Measurements from ENCODE around the gene UVRAG. TPM values are rescaled to one million over a fixed set of nuclear protein-coding genes. Genes with fewer than 3 reads are reported as not detected.
A peak's percentile ranks its signal among the peaks of the same experiment; 100 is the strongest.

UVRAG gene
- total and polyA plus RNA-seq, 8 donors: 4.7 to 55.5 (median 20.5) TPM

GRCh38 chr11:76188873-76189272, 373.9 kb downstream of the UVRAG start:
- no peak for TF ChIP-seq EP300 (IDR thresholded peaks at IDR 0.05)
- no peak for TF ChIP-seq POLR2AphosphoS5 (IDR thresholded peaks at IDR 0.05)
- TF ChIP-seq, protein P1, sequence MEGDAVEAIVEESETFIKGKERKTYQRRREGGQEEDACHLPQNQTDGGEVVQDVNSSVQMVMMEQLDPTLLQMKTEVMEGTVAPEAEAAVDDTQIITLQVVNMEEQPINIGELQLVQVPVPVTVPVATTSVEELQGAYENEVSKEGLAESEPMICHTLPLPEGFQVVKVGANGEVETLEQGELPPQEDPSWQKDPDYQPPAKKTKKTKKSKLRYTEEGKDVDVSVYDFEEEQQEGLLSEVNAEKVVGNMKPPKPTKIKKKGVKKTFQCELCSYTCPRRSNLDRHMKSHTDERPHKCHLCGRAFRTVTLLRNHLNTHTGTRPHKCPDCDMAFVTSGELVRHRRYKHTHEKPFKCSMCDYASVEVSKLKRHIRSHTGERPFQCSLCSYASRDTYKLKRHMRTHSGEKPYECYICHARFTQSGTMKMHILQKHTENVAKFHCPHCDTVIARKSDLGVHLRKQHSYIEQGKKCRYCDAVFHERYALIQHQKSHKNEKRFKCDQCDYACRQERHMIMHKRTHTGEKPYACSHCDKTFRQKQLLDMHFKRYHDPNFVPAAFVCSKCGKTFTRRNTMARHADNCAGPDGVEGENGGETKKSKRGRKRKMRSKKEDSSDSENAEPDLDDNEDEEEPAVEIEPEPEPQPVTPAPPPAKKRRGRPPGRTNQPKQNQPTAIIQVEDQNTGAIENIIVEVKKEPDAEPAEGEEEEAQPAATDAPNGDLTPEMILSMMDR (IDR thresholded peaks at IDR 0.05): no peak
- no peak for TF ChIP-seq POLR2A (IDR thresholded peaks at IDR 0.05)
- no peaks in the 10 kb centered on the region for H3K36me3 ChIP-seq
- no peaks in the 10 kb centered on the region for H3K9me3 ChIP-seq
- peaks cover 11 to 18% (median 17%) of the 10 kb centered on the region in 4 donors for H3K4me1 ChIP-seq
- no peaks in the 10 kb centered on the region for H3K27me3 ChIP-seq
- no peak overlapping the region for H3K27ac ChIP-seq
- no peak overlapping the region for H3K4me3 ChIP-seq
- WGBS, 5 donors: 86 to 93% (median 91%) methylated on average over 4 of the region's 4 CpGs
- intact Hi-C loops (cut with DNase I; ENCODE audit: low total_unique reads): no loop called here
- no peak for DNase-seq

DNA sequence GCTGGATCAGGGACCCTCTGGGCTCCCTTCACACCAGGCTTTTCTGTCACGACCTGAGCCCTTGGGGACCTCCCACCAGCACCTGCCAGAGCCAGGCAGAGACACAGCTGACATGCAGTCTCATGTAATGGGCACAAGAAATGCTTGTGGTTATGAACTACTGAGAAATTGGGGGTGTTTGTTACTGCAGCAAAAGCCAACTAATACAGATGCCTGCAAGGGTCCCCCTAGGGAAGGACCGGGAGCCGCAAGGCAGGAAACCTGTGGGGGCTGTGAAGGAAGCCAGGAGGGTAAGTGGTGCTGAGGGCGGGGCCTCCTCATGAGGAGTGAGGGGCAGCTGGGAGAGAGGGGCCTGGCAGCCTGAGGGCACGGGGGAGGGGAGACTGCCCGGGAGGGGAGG, 374.7 kb downstream of the UVRAG start:
- Histone ChIP-seq H3K4me3 (no peak overlapping the region), H3K27me3 (no peaks in the 10 kb centered on the region), H3K4me1 (peaks cover 11 to 18% (median 15%) of the 10 kb centered on the region in 4 donors), H3K27ac (no peak overlapping the region), H3K36me3 (no peaks in the 10 kb centered on the region), H3K9me3 (no peaks in the 10 kb centered on the region)
- intact Hi-C loops (cut with DNase I; ENCODE audit: low total_unique reads): no loop called here
- TF ChIP-seq EP300 (IDR thresholded peaks at IDR 0.05): no peak
- TF ChIP-seq POLR2AphosphoS5 (IDR thresholded peaks at IDR 0.05): no peak
- no peak for TF ChIP-seq POLR2A (IDR thresholded peaks at IDR 0.05)
- TF ChIP-seq, protein P1 (IDR thresholded peaks at IDR 0.05): no peak
- 70 to 82% (median 75%) methylated on average over 6 of the region's 6 CpGs for WGBS, 5 donors
- no peak for DNase-seq

GRCh38 chr11:76190376-76190775, 375.4 kb downstream of the UVRAG start:
- H3K36me3 ChIP-seq: no peaks in the 10 kb centered on the region

More at GRCh38 chr11:76190376-76190775, 375.4 kb downstream of the UVRAG start:
- Histone ChIP-seq H3K9me3 (no peaks in the 10 kb centered on the region), H3K27ac (no peak overlapping the region), H3K4me3 (no peak overlapping the region), H3K4me1 (peaks cover 11 to 18% (median 15%) of the 10 kb centered on the region in 4 donors), H3K27me3 (no peaks in the 10 kb centered on the region)
- WGBS, 5 donors: 45 to 58% (median 51%) methylated on average over 7 of the region's 7 CpGs
- intact Hi-C loops (cut with DNase I; ENCODE audit: low total_unique reads): no loop called here
- TF ChIP-seq POLR2AphosphoS5 (IDR thresholded peaks at IDR 0.05): no peak
- no peak for TF ChIP-seq EP300 (IDR thresholded peaks at IDR 0.05)
- TF ChIP-seq, protein P1 (IDR thresholded peaks at IDR 0.05): no peak
- TF ChIP-seq POLR2A (IDR thresholded peaks at IDR 0.05): no peak
- peak in 1 of 2 donors; percentile 62 for DNase-seq

Small RNA genes within 50 kb of the gene (small RNA-seq; reads per million reads assigned to genes)
- 0 reads per million in 4 donors for gene RF00019
- 0 reads per million in 4 donors for gene RNA5SP344

Other genes with a start within 250 kb of the UVRAG start
- 10 to 100 TPM in 1 of 5 donors, 1 to 10 TPM in 3, under 1 TPM in 1; 0.58 to 27.2 (median 3.6) TPM for gene MAP6, start 146.2 kb upstream of the UVRAG start, total RNA-seq
- 1 to 10 TPM; 3.6 to 6.4 (median 4.2) TPM for gene MAP6, start 146.2 kb upstream of the UVRAG start, polyA plus RNA-seq
- gene MOGAT2, start 97.4 kb upstream of the UVRAG start, total RNA-seq: 10 to 100 TPM in 2 of 5 donors, 1 to 10 TPM in 1, not detected in 2; 1.2 to 51.9 (median 11.4) TPM
- 1 to 10 TPM in 1 of 3 donors, under 1 TPM in 1, not detected in 1; 0.62 to 1.3 TPM for gene MOGAT2, start 97.4 kb upstream of the UVRAG start, polyA plus RNA-seq
- gene DGAT2, start 46.4 kb upstream of the UVRAG start, total RNA-seq: 10 to 100 TPM in 1 of 5 donors, 1 to 10 TPM in 1, under 1 TPM in 1, not detected in 2; 0.45 to 16.1 (median 5.5) TPM
- 1 to 10 TPM; 1.7 to 5.0 (median 2.4) TPM for gene DGAT2, start 46.4 kb upstream of the UVRAG start, polyA plus RNA-seq

All from stomach (tissue), 9 donors.